HG02610 (cell line): ENCODE results near the gene NABP1.
A peak's percentile ranks its signal among the peaks of the same experiment; 100 is the strongest.

Experiments
- ATAC-seq: cut with Tn5 transposase; IDR thresholded peaks from one replicate; pipeline ENCODE4 v1.9.1; 2021; ENCODE audit warnings: mild to moderate bottlenecking, moderate library complexity; ENCODE audit not compliant: unreplicated experiment

Gene NABP1

DNA sequence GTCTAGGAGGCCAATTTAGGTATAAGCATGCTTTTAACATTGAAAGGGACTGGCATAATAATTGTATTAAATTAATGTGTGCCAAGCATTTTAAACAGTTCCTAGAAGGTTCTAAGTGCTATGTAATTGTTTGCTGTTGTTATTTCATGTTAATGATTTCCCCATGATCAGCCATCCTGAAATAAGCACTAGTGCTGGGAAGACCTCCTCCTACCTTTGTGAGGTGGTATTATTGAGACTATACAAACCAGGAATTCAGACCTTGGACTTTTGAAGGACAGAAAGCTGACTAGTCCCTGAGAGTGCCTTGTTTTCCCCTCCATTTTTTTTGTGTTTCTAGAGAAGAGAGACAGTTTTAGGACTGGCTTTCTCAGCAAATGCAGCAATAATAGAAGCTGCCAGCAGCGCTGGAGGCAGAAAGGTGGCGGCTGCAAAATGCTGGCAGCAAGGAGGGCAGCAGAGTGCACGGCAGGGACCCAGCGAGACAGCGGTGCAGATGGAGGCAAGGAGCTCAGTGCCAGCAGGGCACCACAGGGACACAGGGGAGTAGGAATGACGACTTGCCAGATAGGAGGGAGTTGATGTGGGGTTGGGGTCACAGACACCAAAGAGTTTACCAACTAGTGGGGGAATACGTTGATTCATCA is 25.3 kb downstream of the NABP1 start:
- ATAC-seq: no peak

DNA sequence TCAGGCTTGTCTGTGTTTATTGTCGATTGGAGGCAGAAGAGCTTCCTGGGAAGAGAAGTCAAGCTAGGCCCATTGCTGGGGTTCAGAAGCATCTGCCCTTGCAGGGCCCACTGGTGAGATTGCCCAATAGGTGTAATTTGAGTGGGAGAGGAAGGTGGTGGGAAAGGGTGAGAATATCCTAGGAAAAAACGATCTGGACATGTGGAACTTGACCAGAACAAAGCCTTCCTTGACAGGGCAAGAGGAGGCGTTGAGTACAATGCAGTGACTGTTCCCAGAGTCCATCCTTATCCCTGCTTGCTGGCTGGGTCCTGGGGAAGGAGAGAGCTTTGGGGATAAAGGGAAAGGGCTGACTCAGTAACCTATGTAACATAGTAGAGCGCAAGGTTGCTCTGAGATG is 27.1 kb downstream of the NABP1 start:
- no peak for ATAC-seq

DNA sequence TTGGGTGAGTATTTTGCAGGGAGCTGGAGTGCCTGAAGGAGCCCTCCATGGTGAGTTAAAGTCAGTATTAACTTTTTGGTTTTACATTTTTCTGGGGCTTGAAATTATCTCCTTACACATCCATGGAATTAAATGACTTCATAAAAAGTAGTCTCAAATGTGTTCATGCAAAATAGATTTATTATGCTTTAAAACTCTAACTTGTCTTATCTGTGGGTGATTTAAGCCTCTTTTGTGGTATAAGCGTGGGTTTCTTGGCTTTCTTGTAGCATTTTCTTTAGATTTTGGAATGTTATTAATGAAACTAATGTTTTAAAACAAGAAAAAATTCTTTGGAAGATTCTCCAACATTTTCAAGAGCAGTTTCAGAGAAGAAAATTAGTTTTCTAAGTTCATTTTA is 27.8 kb downstream of the NABP1 start:
- no peak for ATAC-seq

DNA sequence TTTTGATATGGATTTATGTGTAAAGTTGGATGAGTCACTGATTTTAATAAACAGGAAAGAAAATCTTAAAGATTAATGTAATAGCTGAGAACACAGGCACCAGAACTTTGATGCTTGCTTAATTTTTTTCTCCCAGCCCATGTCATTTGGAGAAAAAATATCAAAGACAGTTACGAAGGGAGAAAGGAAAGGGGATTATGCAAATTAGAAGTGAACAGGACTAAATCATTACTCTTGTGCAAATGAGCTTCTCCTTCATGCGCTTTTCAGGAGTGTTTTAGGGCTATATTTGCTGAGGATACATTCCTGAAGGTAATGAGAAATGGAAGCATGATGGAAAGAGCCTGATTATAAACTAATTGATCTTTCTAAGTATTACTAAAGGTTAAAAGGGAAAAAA is 28.9 kb downstream of the NABP1 start:
- no peak for ATAC-seq

DNA sequence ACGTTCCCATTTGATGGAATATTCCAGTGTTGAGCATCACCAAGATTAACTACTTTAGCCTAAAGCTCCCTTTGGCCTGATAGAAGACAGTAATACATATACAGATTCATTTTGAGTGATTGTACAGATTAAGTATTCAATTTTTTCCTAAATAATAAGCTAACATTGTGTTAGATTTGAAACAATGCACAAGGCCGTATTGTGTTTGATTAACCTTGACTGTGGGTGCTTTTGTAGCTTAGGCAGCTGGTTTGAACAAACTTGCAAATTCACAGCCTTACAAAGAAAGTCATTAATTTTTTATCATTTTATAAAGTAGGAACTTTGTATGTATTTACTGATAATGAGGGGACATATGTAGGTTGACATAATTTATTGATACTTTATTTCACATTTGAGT is 29.6 kb downstream of the NABP1 start:
- no peak for ATAC-seq

DNA sequence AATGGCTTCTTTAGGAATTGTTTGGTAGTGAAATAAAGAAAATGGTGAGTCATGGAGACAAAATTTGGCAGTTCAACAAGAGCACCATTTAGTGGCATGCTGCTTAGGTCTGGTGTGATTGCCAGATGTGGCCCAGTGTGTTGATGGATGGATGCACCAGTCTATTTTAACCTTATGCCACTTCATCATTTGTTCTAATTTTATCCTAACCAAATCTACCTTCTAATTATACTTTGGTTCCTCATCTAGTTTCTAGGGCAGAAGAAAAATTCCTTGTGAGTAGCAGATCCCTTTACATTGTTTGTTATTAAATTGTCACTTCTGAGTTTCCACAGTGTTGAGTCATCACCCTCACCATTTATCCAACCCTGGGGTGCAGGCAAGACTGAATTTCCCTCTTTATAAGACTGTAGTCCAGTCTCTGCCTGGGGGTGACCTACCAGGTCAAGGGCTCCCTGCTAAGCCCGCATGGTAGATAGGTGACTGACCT is 32.5 kb downstream of the NABP1 start:
- no peak for ATAC-seq

DNA sequence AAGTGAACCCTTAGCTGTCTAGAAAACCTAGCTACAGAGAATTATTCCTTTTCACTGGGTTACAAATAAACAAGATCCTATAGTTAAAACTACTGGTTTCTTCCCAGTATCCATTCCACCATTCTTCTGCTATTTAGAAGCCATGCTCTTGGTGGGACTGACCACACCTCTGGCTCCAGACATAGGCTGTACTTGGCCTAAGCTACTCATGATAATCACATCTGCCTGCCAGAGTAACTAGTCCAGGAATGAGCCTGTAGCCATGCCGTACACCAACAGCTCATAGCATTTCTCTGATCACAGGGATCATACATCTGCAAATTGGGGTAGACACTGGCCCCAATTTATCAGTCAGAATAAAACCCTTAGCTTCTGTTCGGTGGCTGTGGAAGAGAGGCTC is 33.7 kb downstream of the NABP1 start:
- no peak for ATAC-seq

DNA sequence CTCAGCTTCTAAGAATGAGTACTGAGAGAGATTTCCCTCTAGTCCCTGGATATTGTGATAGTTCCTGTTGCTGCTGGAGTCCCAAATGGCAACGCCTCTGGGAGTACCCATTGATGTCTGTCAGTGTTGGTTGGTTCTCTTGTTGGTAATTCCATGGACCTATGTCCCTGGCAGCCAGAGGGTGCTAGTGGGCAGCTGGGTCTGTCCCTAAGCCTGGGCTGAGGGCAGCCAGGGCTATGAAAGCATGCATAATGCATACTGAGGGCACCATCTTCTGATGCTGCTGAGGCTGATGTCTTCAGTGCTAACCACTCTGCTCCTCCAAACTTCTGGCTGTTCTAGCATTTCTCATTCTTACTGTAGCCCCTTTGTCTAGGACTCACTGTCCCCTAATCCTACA is 35.9 kb downstream of the NABP1 start:
- ATAC-seq: no peak

DNA sequence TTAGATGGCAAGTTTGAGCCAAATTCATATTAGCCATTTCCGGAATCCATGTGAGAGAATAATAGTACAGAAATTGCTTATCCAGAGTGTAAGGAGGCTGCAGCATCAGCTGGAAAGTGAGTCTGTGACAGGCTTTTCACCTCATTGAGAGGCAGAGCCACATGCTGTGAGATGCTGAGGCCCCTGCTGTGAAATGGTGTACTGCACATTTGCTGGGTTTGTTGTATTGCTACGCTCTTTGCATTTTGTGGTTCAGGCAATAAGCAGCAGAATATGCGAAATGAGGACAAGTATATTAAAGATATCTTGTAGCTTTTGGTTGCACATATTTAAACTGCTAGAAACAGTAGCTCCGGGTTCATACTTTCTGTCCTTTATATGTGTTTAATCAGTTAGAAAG is 37.0 kb downstream of the NABP1 start:
- no peak for ATAC-seq

DNA sequence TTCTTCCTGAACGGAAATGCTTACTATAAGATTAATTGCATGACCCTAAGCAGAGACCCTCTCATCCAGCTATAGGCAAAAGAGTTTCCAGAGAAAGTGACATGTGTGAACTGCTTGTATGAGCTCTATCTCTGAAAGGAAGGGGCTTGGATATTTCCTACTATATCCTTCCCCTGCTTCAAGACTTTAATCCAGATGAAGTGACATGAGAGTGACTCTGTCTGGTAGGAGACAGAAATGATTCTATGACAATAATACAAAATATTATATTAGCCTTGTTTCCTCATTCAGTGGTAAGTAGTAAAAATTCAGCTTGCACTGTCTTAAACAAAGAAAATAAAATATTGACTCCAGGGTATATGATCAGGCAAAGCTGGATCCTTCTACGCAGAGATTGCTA is 37.5 kb downstream of the NABP1 start:
- no peak for ATAC-seq

DNA sequence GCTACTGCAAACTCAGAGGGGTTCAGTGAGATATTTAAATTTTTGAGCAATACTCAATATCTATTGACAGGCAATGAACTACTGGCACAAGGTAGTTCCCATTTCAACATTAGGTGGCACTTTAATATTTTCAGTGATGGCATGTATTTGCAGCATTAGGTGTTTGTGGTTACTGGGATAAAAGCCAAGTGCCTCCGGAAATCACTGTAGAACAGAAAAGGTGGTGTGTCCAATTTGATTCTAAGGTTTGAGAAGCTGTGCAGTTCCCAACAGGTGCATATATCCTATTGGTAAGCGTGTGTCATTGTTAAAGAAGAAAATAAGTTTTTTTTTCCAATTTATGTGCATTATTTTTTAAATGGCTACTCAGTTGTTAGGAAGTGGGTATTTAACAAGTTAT is 41.3 kb downstream of the NABP1 start:
- ATAC-seq: no peak

DNA sequence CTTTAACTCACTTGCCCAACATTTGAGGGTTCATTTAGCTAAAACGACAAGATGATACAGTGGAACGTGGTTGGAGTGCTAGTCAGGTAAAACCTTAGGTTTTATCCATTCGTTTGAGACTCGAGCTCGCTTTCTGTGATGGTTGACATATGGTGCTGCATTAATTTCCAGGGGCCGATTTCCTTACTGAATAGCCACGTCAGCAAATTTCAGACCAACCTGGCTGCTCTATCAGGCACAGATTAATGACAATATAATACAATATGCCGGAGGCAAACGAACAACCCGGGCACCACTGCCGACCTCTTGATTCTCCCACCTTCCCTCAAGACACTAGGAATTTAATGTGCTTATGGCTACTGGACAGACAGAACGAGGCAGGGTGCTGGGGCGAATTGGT is 42.0 kb downstream of the NABP1 start:
- ATAC-seq: no peak

DNA sequence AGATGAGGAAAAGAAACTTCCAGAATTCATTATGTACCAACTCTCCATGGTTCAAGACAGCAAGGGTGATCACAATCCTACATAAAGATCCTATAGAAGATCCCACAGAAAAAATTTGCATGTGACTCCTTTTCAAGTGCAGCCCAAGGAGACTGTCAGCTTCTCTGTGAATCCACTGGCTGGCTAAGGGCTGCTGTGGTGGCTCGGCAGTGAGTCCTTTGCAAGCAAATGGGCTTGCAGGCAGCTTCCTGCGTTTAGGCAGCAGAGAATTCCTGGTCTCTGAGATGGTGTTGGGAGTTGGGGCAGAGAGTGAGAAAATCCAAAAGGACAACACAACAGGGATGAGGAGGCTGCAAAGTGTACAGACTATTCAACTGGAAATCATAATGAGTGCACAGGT is 43.4 kb downstream of the NABP1 start:
- no peak for ATAC-seq

DNA sequence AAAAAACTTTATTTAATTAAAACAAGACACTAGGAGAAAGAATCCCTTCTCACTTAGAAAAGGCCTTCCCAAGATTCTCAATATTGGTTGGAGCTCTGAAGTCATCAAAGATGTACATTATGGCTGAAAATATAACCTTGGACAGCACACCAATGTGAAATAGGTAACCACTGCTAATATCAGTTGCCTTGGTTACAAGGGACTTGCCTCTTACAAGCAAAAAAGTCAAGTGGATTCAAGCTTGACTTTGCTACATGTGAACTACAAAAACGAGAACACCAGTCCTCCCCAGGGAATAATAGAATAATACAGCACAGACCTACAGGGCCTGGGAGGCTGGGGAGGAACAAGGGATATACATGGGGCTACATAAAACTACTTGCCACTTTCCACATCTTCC is 46.1 kb downstream of the NABP1 start:
- peak; percentile 77 for ATAC-seq

DNA sequence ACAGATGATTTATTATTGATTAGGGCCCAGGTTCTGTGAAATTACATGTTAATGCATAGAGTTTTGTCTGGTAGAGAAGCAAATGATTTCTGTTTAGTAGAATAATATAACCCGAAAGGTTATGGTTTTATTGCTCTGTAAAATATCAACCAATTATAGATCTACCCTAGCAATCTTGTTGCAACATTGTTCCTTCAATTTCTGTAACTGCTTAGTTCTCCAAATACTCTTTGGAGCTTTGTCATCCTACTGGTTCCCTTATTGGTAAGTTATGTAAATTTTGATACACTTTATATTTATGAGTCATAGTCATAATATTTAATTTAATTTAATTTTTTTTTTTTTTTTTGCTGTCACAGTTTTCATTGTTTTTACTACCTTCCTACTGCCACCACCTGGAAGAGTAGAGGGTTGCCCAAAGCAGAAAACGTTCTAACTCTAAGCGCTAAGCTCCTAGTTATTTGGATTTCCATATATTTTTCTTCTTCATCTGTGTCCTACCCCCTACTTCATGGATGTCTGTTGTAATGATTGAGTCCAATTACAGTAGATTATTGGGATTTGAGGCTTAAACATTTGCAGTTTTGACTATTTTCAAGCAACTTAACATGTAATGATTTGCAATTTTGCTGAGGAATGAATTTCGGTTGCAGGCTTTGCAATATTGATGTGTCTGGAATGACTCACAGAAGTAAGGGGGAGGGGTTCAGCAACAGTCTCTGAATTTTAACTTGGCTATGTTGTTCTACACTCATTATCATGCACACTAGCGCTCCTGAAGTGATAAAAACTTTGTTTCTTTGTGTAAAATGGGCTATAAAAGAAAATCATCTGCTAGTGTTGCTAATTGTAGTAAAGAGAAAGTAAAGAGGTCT is 51.1 kb downstream of the NABP1 start:
- ATAC-seq: peak; percentile 60

DNA sequence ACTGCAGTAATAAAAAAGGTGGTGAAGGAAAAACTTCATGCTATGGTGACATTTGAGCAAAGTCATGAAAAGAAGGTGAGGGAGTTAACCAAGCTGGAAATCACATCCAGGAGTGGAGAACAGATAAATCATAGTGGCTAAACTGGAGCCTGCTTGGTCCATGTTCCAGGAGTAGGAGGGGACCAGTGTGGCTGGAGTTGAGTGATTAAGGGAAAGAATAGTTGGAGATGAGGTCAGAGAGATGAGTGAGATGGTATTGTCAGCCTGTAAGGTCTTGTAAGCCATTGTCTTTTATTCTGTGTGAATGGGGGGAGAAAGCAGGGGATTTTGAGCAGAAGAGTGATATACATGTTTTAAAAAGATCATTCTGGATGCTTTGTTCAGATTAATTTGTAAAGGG is 52.3 kb downstream of the NABP1 start:
- peak; percentile 29 for ATAC-seq
